Endothelial cell of umbilical vein (primary cell): ENCODE results near the gene CTSE. TPM values are rescaled to one million over a fixed set of nuclear protein-coding genes. Genes with fewer than 3 reads are reported as not detected.

Experiments used
- BruUV-seq: library from RNA; stranded (reverse); fragments of 400-500 nt; replicated peaks from 2 replicates; lab custom pipeline; 2021; lab: Mats Ljungman, UMichigan
- CTCF ChIA-PET: fragments of 300-600, 350-600 bp; sonication (Branson Sonifier 250); formaldehyde crosslinking; loops from one replicate; lab custom pipeline; 2021; ENCODE audit warnings: antibody characterized with exemption, inconsistent platforms; lab: Charles Lee
- POLR2A ChIA-PET: fragments of 300-600, 350-600 bp; sonication (Branson Sonifier 250); formaldehyde crosslinking; loops from one replicate; lab custom pipeline; 2021; ENCODE audit warnings: antibody characterized with exemption, inconsistent platforms; lab: Charles Lee
- DNase-seq: peaks from one replicate; pipeline ENCODE4 v3.0.0-alpha.2; 2011; ENCODE audit warnings: low read depth, low spot score
- FAIRE-seq: peaks from 2 replicates; lab custom pipeline; 2011; peaks lifted over from hg19 to GRCh38; lab: Jason Lieb, UNC
- H2AFZ ChIP-seq: 2 replicates; pipeline ENCODE4 v1.6.0; 2012; ENCODE audit warnings: low read depth, low read length, control low read depth, inconsistent platforms
- H3K27ac ChIP-seq: 2 replicates; pipeline ENCODE4 v1.5.1; 2011; ENCODE audit warnings: low read depth, mild to moderate bottlenecking, control low read depth, low read length, moderate library complexity; ENCODE audit not compliant: insufficient read depth
- H3K27me3 ChIP-seq, 2 experiments: 2 replicates each; pipeline versions ENCODE4 v1.6.0 to v1.6.1; 2011; ENCODE audit warnings: low read length in 2 of 2, mixed read lengths in 1 of 2; ENCODE audit not compliant: control insufficient read depth in 2 of 2, insufficient read depth in 2 of 2
- H3K36me3 ChIP-seq, 2 experiments: 2 replicates in 1 of 2; 3 replicates in 1 of 2; pipeline ENCODE4 v1.5.1; 2011; ENCODE audit warnings: low read length in 2 of 2, mild to moderate bottlenecking in 1 of 2, moderate library complexity in 1 of 2; ENCODE audit not compliant: control insufficient read depth in 2 of 2, insufficient read depth in 2 of 2; ENCODE audit errors: extremely low read depth in 1 of 2
- H3K4me1 ChIP-seq: 3 replicates; pipeline ENCODE4 v1.5.1; 2011; ENCODE audit warnings: mild to moderate bottlenecking, low read length; ENCODE audit not compliant: control insufficient read depth, insufficient read depth; ENCODE audit errors: extremely low read depth
- H3K4me2 ChIP-seq: 2 replicates; pipeline ENCODE4 v1.6.1; 2011; ENCODE audit warnings: low read length, control low read depth, mixed read lengths; ENCODE audit not compliant: insufficient read depth
- H3K4me3 ChIP-seq, 3 experiments: fragments of 200-600 bp in 1 of 3; sonication (generic), shearing (Covaris generic) in 1 of 3; replicated peaks in 1 of 3; 2 replicates each; pipeline ENCODE4 v1.5.1; 2011 to 2016; ENCODE audit warnings: control low read depth in 3 of 3, low read length in 3 of 3, mild to moderate bottlenecking in 2 of 3, inconsistent platforms in 1 of 3, low read depth in 1 of 3, moderate library complexity in 1 of 3; ENCODE audit not compliant: insufficient read depth in 1 of 3
- H3K79me2 ChIP-seq: 2 replicates; pipeline ENCODE4 v1.6.0; 2012; ENCODE audit warnings: low read length, inconsistent platforms; ENCODE audit not compliant: control insufficient read depth, insufficient read depth
- H3K9ac ChIP-seq: replicated peaks from 2 replicates; pipeline ENCODE3; 2011; ENCODE audit warnings: low read length, control low read depth; ENCODE audit not compliant: insufficient read depth; ENCODE audit errors: extremely low read depth
- H3K9me1 ChIP-seq: replicated peaks from 3 replicates; pipeline ENCODE4 v1.6.0; 2011; ENCODE audit warnings: mild to moderate bottlenecking, low read length; ENCODE audit not compliant: control insufficient read depth, insufficient read depth; ENCODE audit errors: extremely low read depth
- H3K9me3 ChIP-seq: replicated peaks from 2 replicates; pipeline ENCODE4 v1.5.1; 2012; ENCODE audit warnings: low read length, inconsistent platforms; ENCODE audit not compliant: control insufficient read depth, insufficient read depth
- H4K20me1 ChIP-seq: replicated peaks from 2 replicates; pipeline ENCODE3; 2011; ENCODE audit warnings: mild to moderate bottlenecking, low read length; ENCODE audit not compliant: control insufficient read depth, insufficient read depth; ENCODE audit errors: extremely low read depth
- EZH2 ChIP-seq: IDR thresholded peaks from 2 replicates; pipeline ENCODE4 v1.6.1; 2012; ENCODE audit warnings: borderline replicate concordance, low read depth, mild to moderate bottlenecking, moderate library complexity, low read length, inconsistent platforms; ENCODE audit not compliant: severe bottlenecking
- FOS ChIP-seq: IDR thresholded peaks from 2 replicates; pipeline ENCODE4 v1.6.1; 2011; ENCODE audit warnings: mild to moderate bottlenecking, low read length, moderate library complexity, borderline replicate concordance; ENCODE audit not compliant: insufficient read depth
- GATA2 ChIP-seq: IDR thresholded peaks from 2 replicates; pipeline ENCODE4 v1.7.0; 2011; ENCODE audit warnings: low read depth, mild to moderate bottlenecking, moderate library complexity, mixed read lengths, low read length; ENCODE audit not compliant: insufficient read length, insufficient read depth
- JUN ChIP-seq: IDR thresholded peaks from 2 replicates; pipeline ENCODE4 v1.6.1; 2011; ENCODE audit warnings: borderline replicate concordance, low read depth; ENCODE audit not compliant: insufficient read length, insufficient read depth
- MYC ChIP-seq: IDR thresholded peaks from one replicate; pipeline ENCODE4 v1.6.1; 2011; ENCODE audit warnings: mild to moderate bottlenecking, low read depth, low read length
- POLR2A ChIP-seq: IDR thresholded peaks from 2 replicates; pipeline ENCODE4 v1.6.1; 2012; ENCODE audit warnings: low read depth, mild to moderate bottlenecking, control low read depth, low read length
- POLR2AphosphoS5 ChIP-seq: IDR thresholded peaks from 2 replicates; pipeline ENCODE4 v1.6.1; 2012; ENCODE audit warnings: low read depth, mild to moderate bottlenecking, control low read depth, low read length, moderate library complexity; ENCODE audit not compliant: insufficient read depth
- dilution Hi-C: fragments of 300-500 bp; cut with MboI; formaldehyde crosslinking; loops from one replicate; pipeline ENCODE4 v1.15.0; 2019; ENCODE audit warnings: low sequenced_read_pairs; ENCODE audit not compliant: extremely low pct_ligation_motif_present
- intact Hi-C: fragments of 100-400 bp; cut with micrococcal nuclease; formaldehyde crosslinking; loops from one replicate; pipeline ENCODE4 v1.10.0; 2022
- polyA plus RNA-seq, 4 experiments: library from polyadenylated mRNA; depleted of rRNA in 3 of 4; stranded (reverse) in 3 of 4; unstranded in 1 of 4; fragments of >200 nt; gene quantifications; 2 replicates each; pipeline versions ENCODE4 v1.2.1 to v1.2.3, GENCODE V29; 2011 to 2012; ENCODE audit warnings: missing spikeins in 1 of 4
- total RNA-seq: library from RNA; stranded (reverse); gene quantifications from 2 replicates; pipeline ENCODE4 v1.2.3, GENCODE V29; 2021
- TF ChIP-seq, protein P1 (sequence below), 2 donors: IDR thresholded peaks; 1 replicate in 1 of 2; 2 replicates in 1 of 2; pipeline ENCODE4 v1.5.1; 2011; ENCODE audit warnings: low read length in 2 of 2, mild to moderate bottlenecking in 2 of 2, moderate library complexity in 2 of 2, control low read depth in 1 of 2, inconsistent platforms in 1 of 2, low read depth in 1 of 2; ENCODE audit not compliant: insufficient read depth in 1 of 2; ENCODE audit errors: extremely low read depth in 1 of 2
- TF ChIP-seq, protein P2 (sequence below): IDR thresholded peaks from 2 replicates; pipeline ENCODE4 v1.6.1; 2011; ENCODE audit not compliant: insufficient read depth, insufficient read length

The CTSE gene
- total and polyA plus RNA-seq, 2 donors (not counting 3 experiments of a cell fraction or from before 2014, with no cell fraction given): 0.17 TPM; not detected in 1

GRCh38 chr1:206021008-206021625 is 2.6 kb downstream of the CTSE start:
- no peak for FAIRE-seq
- CTCF ChIA-PET: interaction anchor here (0.6 to 3.0 kb wide), 6 partner anchors 10 to 85 kb away, joined by 3 to 16 read pairs (median 4); no protein-coding TSS in a partner anchor

More at GRCh38 chr1:206021008-206021625, 2.6 kb downstream of the CTSE start:
- Histone ChIP-seq H3K4me2 (peak overlapping the region; percentile 5), H3K79me2 (no peaks in the 10 kb centered on the region), H3K4me1 (peaks cover 13% of the 10 kb centered on the region), H3K9me3 (no peaks in the 10 kb centered on the region), H3K27ac (peak overlapping the region; percentile 36), H2AFZ (peak overlapping the region; percentile 23), H3K4me3 (no peak overlapping the region), H3K36me3 (no peaks in the 10 kb centered on the region), H4K20me1 (no peaks in the 10 kb centered on the region), H3K9ac (no peak overlapping the region), H3K9me1 (no peaks in the 10 kb centered on the region), H3K27me3 (no peaks in the 10 kb centered on the region)
- intact Hi-C loops: no loop called here
- BruUV-seq: no TSS peak
- dilution Hi-C loops: no loop called here
- DNase-seq: no peak
- POLR2A ChIA-PET: no interaction called here
- TF ChIP-seq GATA2: no peak
- TF ChIP-seq JUN: no peak
- no peak for TF ChIP-seq POLR2AphosphoS5
- no peak for TF ChIP-seq POLR2A
- TF ChIP-seq, protein P1, sequence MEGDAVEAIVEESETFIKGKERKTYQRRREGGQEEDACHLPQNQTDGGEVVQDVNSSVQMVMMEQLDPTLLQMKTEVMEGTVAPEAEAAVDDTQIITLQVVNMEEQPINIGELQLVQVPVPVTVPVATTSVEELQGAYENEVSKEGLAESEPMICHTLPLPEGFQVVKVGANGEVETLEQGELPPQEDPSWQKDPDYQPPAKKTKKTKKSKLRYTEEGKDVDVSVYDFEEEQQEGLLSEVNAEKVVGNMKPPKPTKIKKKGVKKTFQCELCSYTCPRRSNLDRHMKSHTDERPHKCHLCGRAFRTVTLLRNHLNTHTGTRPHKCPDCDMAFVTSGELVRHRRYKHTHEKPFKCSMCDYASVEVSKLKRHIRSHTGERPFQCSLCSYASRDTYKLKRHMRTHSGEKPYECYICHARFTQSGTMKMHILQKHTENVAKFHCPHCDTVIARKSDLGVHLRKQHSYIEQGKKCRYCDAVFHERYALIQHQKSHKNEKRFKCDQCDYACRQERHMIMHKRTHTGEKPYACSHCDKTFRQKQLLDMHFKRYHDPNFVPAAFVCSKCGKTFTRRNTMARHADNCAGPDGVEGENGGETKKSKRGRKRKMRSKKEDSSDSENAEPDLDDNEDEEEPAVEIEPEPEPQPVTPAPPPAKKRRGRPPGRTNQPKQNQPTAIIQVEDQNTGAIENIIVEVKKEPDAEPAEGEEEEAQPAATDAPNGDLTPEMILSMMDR (IDR thresholded peaks at IDR 0.05; ENCODE audit: extremely low read depth in 1 of 2, insufficient read depth in 1 of 2, low read depth in 1 of 2, low read length in 2 of 2): no peak
- TF ChIP-seq EZH2: no peak
- no peak for TF ChIP-seq FOS
- TF ChIP-seq MYC: no peak
- TF ChIP-seq, protein P2, sequence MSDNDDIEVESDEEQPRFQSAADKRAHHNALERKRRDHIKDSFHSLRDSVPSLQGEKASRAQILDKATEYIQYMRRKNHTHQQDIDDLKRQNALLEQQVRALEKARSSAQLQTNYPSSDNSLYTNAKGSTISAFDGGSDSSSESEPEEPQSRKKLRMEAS: no peak
